ENCODE measurements around the gene CHMP6.

DNA sequence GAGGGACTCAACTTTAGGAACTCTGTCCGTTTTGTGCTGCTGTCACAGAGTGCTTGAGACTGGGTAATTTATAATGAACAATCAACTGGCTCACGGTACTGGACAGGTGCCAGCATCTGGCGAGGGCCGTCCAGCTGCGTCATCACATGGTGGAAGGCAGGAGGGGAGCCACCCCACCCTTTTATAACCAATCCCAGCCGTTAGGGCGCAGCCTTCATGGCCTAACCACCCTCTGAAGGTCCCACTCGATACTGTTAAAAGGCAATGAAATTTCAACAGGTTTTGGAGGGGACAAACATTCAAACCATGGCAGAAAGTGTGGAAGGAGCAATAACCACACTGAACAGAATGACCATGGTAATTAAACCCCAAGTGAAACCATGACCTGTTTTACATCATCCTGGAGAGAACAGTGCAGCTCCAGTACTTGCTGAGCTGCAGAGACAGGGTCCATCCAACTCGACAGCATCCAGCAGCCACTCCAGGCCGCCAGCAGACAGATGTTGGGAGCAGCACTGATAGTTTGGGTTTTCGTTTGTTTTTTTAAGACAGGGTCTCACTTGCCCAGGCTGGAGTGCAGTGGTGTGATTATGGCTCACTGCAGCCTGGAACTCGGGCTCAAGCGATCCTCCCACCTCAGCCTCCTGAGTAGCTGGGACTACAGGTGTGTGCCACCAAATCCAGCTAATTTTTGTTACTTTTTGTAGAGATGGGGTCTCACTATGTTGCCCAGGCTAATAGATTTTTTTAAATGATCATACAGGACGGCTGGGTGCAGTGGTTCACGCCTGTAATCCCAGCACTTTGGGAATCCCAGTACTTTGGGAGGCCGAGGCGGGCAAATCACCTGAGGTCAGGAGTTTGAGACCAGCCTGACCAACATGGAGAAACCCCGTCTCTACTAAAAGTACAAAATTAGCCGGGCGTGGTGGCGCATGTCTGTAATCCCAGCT, 11.0 kb downstream of the CHMP6 start:
- TF ChIP-seq, protein P1, sequence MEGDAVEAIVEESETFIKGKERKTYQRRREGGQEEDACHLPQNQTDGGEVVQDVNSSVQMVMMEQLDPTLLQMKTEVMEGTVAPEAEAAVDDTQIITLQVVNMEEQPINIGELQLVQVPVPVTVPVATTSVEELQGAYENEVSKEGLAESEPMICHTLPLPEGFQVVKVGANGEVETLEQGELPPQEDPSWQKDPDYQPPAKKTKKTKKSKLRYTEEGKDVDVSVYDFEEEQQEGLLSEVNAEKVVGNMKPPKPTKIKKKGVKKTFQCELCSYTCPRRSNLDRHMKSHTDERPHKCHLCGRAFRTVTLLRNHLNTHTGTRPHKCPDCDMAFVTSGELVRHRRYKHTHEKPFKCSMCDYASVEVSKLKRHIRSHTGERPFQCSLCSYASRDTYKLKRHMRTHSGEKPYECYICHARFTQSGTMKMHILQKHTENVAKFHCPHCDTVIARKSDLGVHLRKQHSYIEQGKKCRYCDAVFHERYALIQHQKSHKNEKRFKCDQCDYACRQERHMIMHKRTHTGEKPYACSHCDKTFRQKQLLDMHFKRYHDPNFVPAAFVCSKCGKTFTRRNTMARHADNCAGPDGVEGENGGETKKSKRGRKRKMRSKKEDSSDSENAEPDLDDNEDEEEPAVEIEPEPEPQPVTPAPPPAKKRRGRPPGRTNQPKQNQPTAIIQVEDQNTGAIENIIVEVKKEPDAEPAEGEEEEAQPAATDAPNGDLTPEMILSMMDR (IDR thresholded peaks at IDR 0.05; ENCODE audit: poor library complexity, severe bottlenecking) = no peak
- TF ChIP-seq EZH2 (IDR thresholded peaks at IDR 0.05; ENCODE audit: borderline replicate concordance, insufficient read depth, low read length, poor library complexity, severe bottlenecking) = no peak

Data from neural cell (in vitro differentiated cells).